ENCODE results near the gene HSD17B11.

HSD17B11 gene

DNA sequence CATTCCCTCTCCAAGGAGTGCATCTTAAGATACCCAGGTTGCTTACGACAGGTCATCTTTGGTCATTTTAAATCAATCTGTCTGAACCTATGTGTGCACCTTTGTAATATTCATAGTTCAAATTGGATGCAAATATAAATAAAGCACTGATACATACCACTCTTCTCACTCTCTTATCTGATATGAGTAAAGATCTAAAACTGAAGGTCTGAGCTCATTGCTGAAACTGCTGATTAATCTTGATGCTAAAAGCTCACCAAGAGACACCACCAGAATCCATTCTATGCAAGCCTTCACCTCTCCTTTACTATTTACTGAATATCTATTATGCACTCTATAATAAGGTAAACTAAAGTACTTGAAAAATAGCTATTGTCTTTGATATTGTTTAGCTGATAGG, 84.9 kb downstream of the HSD17B11 start:
- H3K27ac ChIP-seq (ENCODE audit: low read depth, low read length), result no peak overlapping the region
- no peaks in the 10 kb centered on the region for H3K79me1 ChIP-seq (ENCODE audit: low read length)
- H3K14ac ChIP-seq (ENCODE audit: low read length), result no peak overlapping the region
- H2BK12ac ChIP-seq (ENCODE audit: low read length), result no peak overlapping the region
- no peak overlapping the region for H2AFZ ChIP-seq (ENCODE audit: insufficient read depth, low read length, poor library complexity)
- no peak overlapping the region for H3K4me2 ChIP-seq (ENCODE audit: low read length)
- no peak overlapping the region for H3K4me3 ChIP-seq (ENCODE audit: low read depth, low read length)
- no peak overlapping the region for H4K8ac ChIP-seq (ENCODE audit: low read depth, low read length)
- H3K4me1 ChIP-seq (ENCODE audit: control insufficient read depth in 1 of 2, insufficient read depth in 2 of 2, low read length in 2 of 2), result no peaks in the 10 kb centered on the region
- no peaks in the 10 kb centered on the region for H3K79me2 ChIP-seq (ENCODE audit: control insufficient read depth, insufficient read depth, low read length, poor library complexity)
- no peak overlapping the region for H4K91ac ChIP-seq (ENCODE audit: low read depth, low read length)
- no peaks in the 10 kb centered on the region for H3K36me3 ChIP-seq (ENCODE audit: control insufficient read depth in 1 of 2, insufficient read depth in 2 of 2, low read length in 2 of 2)
- no peak overlapping the region for H2BK5ac ChIP-seq (ENCODE audit: low read depth, low read length, poor library complexity)
- H2AK5ac ChIP-seq (ENCODE audit: low read length), result no peak overlapping the region
- no peak overlapping the region for H3K23ac ChIP-seq (ENCODE audit: low read length)
- no CpG with 5 or more reads among the region's 1 CpG for WGBS (ENCODE audit: extremely low coverage, insufficient coverage, insufficient read length)
- H3K27me3 ChIP-seq (ENCODE audit: insufficient read depth, low read length), result no peaks in the 10 kb centered on the region
- DNase-seq, result no peak
- no peak overlapping the region for H3K9ac ChIP-seq (ENCODE audit: low read length)
- no peak overlapping the region for H4K12ac ChIP-seq (ENCODE audit: low read depth, low read length)
- no peaks in the 10 kb centered on the region for H3K9me3 ChIP-seq (ENCODE audit: insufficient read depth, low read depth, low read length)
- no peak overlapping the region for H3K4ac ChIP-seq (ENCODE audit: low read depth, low read length)
- H3K18ac ChIP-seq (ENCODE audit: low read length), result no peak overlapping the region
- no peak overlapping the region for H2BK120ac ChIP-seq (ENCODE audit: insufficient read depth, low read length, poor library complexity)

DNA sequence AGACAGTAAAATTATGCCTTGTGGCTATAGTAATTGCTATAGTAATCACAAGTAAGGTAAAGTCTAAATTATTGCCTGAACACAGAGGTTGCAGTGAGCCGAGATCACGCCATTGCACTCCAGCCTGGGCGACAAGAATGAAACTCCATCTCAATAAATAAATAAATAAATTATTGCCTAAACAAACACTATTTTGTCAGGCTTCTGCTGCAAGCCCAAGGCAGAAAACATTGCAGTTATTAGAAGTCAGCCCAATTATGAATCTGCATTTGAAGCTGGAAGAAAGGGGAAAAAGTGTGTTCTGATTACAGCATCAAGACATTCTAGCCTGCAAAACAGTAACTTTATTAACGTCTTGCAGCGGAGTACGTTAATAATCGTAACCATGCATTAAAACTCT, 85.4 kb downstream of the HSD17B11 start:
- Histone ChIP-seq H4K12ac (ENCODE audit: low read depth, low read length) (no peak overlapping the region), H4K91ac (ENCODE audit: low read depth, low read length) (no peak overlapping the region), H4K8ac (ENCODE audit: low read depth, low read length) (no peak overlapping the region), H2AK5ac (ENCODE audit: low read length) (no peak overlapping the region), H3K4me1 (ENCODE audit: control insufficient read depth in 1 of 2, insufficient read depth in 2 of 2, low read length in 2 of 2) (no peaks in the 10 kb centered on the region), H3K18ac (ENCODE audit: low read length) (no peak overlapping the region), H3K23ac (ENCODE audit: low read length) (no peak overlapping the region), H3K4me2 (ENCODE audit: low read length) (no peak overlapping the region), H3K14ac (ENCODE audit: low read length) (no peak overlapping the region), H2BK120ac (ENCODE audit: insufficient read depth, low read length, poor library complexity) (no peak overlapping the region), H3K4me3 (ENCODE audit: low read depth, low read length) (no peak overlapping the region), H3K27me3 (ENCODE audit: insufficient read depth, low read length) (no peaks in the 10 kb centered on the region), H3K9ac (ENCODE audit: low read length) (no peak overlapping the region), H3K79me2 (ENCODE audit: control insufficient read depth, insufficient read depth, low read length, poor library complexity) (no peaks in the 10 kb centered on the region), H2BK5ac (ENCODE audit: low read depth, low read length, poor library complexity) (no peak overlapping the region), H3K79me1 (ENCODE audit: low read length) (no peaks in the 10 kb centered on the region), H2AFZ (ENCODE audit: insufficient read depth, low read length, poor library complexity) (no peak overlapping the region), H3K36me3 (ENCODE audit: control insufficient read depth in 1 of 2, insufficient read depth in 2 of 2, low read length in 2 of 2) (no peaks in the 10 kb centered on the region), H3K4ac (ENCODE audit: low read depth, low read length) (no peak overlapping the region), H3K9me3 (ENCODE audit: insufficient read depth, low read depth, low read length) (no peaks in the 10 kb centered on the region), H3K27ac (ENCODE audit: low read depth, low read length) (no peak overlapping the region), H2BK12ac (ENCODE audit: low read length) (no peak overlapping the region)
- no peak for DNase-seq
- no CpG with 5 or more reads among the region's 7 CpGs for WGBS (ENCODE audit: extremely low coverage, insufficient coverage, insufficient read length)

DNA sequence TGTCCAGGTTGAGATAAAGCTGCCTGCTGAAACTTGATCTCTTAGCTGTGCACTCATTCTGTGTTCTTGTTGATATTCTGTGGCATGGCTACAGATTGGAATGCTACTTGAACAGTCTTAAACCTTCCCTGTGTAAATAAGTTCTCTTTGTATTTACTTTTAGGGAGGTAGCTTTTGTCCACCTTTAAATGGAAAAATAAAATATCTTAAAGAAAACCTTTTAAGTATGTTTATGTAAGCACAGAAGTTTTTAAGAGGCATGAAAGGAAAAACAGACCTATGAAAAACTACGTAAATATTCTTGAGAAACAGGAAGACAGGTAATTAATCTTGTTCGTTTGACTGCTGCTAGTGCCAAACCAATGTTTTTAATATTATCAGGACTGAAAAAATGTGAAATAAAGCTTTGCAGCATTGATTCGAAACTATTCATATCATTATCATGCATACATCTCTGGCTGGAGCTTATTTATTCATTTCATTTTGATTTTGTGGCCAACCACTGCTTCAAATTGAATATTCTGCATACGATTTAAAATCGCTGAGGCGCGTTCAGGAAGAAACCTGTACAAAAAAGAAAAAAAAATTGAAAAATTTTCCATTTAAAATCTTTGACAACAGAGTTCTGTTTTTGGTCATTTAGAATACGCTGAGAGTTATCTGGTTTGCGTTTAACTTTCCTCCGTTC, 86.1 kb downstream of the HSD17B11 start:
- Histone ChIP-seq H4K8ac (ENCODE audit: low read depth, low read length) (no peak overlapping the region), H2BK5ac (ENCODE audit: low read depth, low read length, poor library complexity) (no peak overlapping the region), H2BK120ac (ENCODE audit: insufficient read depth, low read length, poor library complexity) (no peak overlapping the region), H3K9ac (ENCODE audit: low read length) (no peak overlapping the region), H3K27ac (ENCODE audit: low read depth, low read length) (no peak overlapping the region), H3K14ac (ENCODE audit: low read length) (no peak overlapping the region), H3K79me1 (ENCODE audit: low read length) (no peaks in the 10 kb centered on the region), H3K36me3 (ENCODE audit: control insufficient read depth in 1 of 2, insufficient read depth in 2 of 2, low read length in 2 of 2) (no peaks in the 10 kb centered on the region), H3K4me3 (ENCODE audit: low read depth, low read length) (no peak overlapping the region), H2AFZ (ENCODE audit: insufficient read depth, low read length, poor library complexity) (no peak overlapping the region), H3K23ac (ENCODE audit: low read length) (no peak overlapping the region), H3K18ac (ENCODE audit: low read length) (no peak overlapping the region), H2BK12ac (ENCODE audit: low read length) (no peak overlapping the region), H3K4me1 (ENCODE audit: control insufficient read depth in 1 of 2, insufficient read depth in 2 of 2, low read length in 2 of 2) (no peaks in the 10 kb centered on the region), H2AK5ac (ENCODE audit: low read length) (no peak overlapping the region), H3K27me3 (ENCODE audit: insufficient read depth, low read length) (no peaks in the 10 kb centered on the region), H3K4me2 (ENCODE audit: low read length) (no peak overlapping the region), H3K4ac (ENCODE audit: low read depth, low read length) (no peak overlapping the region), H4K91ac (ENCODE audit: low read depth, low read length) (no peak overlapping the region), H4K12ac (ENCODE audit: low read depth, low read length) (no peak overlapping the region), H3K9me3 (ENCODE audit: insufficient read depth, low read depth, low read length) (no peaks in the 10 kb centered on the region), H3K79me2 (ENCODE audit: control insufficient read depth, insufficient read depth, low read length, poor library complexity) (no peaks in the 10 kb centered on the region)
- DNase-seq, result no peak
- WGBS (ENCODE audit: extremely low coverage, insufficient coverage, insufficient read length), result no CpG with 5 or more reads among the region's 10 CpGs

GRCh38 chr4:87299898-87300297, 91.1 kb downstream of the HSD17B11 start:
- no peak overlapping the region for H2AK5ac ChIP-seq (ENCODE audit: low read length)
- H3K27ac ChIP-seq (ENCODE audit: low read depth, low read length), result no peak overlapping the region
- WGBS (ENCODE audit: extremely low coverage, insufficient coverage, insufficient read length), result no CpG with 5 or more reads among the region's 4 CpGs
- no peak overlapping the region for H3K18ac ChIP-seq (ENCODE audit: low read length)
- no peak overlapping the region for H3K4ac ChIP-seq (ENCODE audit: low read depth, low read length)
- H3K79me1 ChIP-seq (ENCODE audit: low read length), result no peaks in the 10 kb centered on the region
- no peak overlapping the region for H2BK5ac ChIP-seq (ENCODE audit: low read depth, low read length, poor library complexity)
- H4K12ac ChIP-seq (ENCODE audit: low read depth, low read length), result no peak overlapping the region
- no peaks in the 10 kb centered on the region for H3K36me3 ChIP-seq (ENCODE audit: control insufficient read depth in 1 of 2, insufficient read depth in 2 of 2, low read length in 2 of 2)
- H4K91ac ChIP-seq (ENCODE audit: low read depth, low read length), result no peak overlapping the region
- H3K27me3 ChIP-seq (ENCODE audit: insufficient read depth, low read length), result no peaks in the 10 kb centered on the region
- no peak overlapping the region for H3K4me2 ChIP-seq (ENCODE audit: low read length)
- H3K4me3 ChIP-seq (ENCODE audit: low read depth, low read length), result no peak overlapping the region
- no peaks in the 10 kb centered on the region for H3K79me2 ChIP-seq (ENCODE audit: control insufficient read depth, insufficient read depth, low read length, poor library complexity)
- no peak overlapping the region for H3K9ac ChIP-seq (ENCODE audit: low read length)
- no peak overlapping the region for H3K14ac ChIP-seq (ENCODE audit: low read length)
- peaks cover 1% of the 10 kb centered on the region for H3K9me3 ChIP-seq (ENCODE audit: insufficient read depth, low read depth, low read length)
- H2BK120ac ChIP-seq (ENCODE audit: insufficient read depth, low read length, poor library complexity), result no peak overlapping the region
- no peak overlapping the region for H3K23ac ChIP-seq (ENCODE audit: low read length)
- H2AFZ ChIP-seq (ENCODE audit: insufficient read depth, low read length, poor library complexity), result no peak overlapping the region
- H3K4me1 ChIP-seq (ENCODE audit: control insufficient read depth in 1 of 2, insufficient read depth in 2 of 2, low read length in 2 of 2), result no peaks in the 10 kb centered on the region
- H4K8ac ChIP-seq (ENCODE audit: low read depth, low read length), result no peak overlapping the region
- DNase-seq, result no peak
- no peak overlapping the region for H2BK12ac ChIP-seq (ENCODE audit: low read length)

Measured in trophoblast cell (in vitro differentiated cells and primary cell).